PC-3 (cell line): ENCODE results near the gene GADD45GIP1. TPM values are rescaled to one million over a fixed set of nuclear protein-coding genes. Genes with fewer than 3 reads are reported as not detected.

Experiments used
- ATAC-seq: fragments of 200-7000 bp; cut with Tn5 transposase; 2 replicates; pipeline ENCODE4 v1.9.1; 2020; ENCODE audit warnings: mild to moderate bottlenecking, moderate library complexity
- BruUV-seq: library from RNA; stranded (reverse); fragments of 400-500 nt; replicated peaks from 2 replicates; lab custom pipeline; 2021; lab: Mats Ljungman, UMichigan
- CTCF ChIA-PET: fragments of 300-600 bp; sonication (Branson Sonifier 250); formaldehyde crosslinking; loops from one replicate; lab custom pipeline; 2022; ENCODE audit warnings: antibody characterized with exemption; lab: Charles Lee
- POLR2A ChIA-PET: fragments of 300-600 bp; sonication (Branson Sonifier 250); formaldehyde crosslinking; loops from one replicate; lab custom pipeline; 2022; ENCODE audit warnings: antibody characterized with exemption; ENCODE audit not compliant: unreplicated experiment; lab: Charles Lee
- DNase-seq: peaks from one replicate; pipeline ENCODE4 v3.0.0-alpha.2; 2015
- H2AFZ ChIP-seq: fragments of 300-600 bp; sonication (generic); 2 replicates; pipeline ENCODE4 v1.6.0; 2016; ENCODE audit warnings: antibody characterized with exemption, low read length
- H3F3A ChIP-seq: fragments of 300-600 bp; sonication (generic); one replicate; pipeline ENCODE4 v1.6.0; 2017; ENCODE audit warnings: antibody characterized with exemption, low read length, control low read depth, mild to moderate bottlenecking; ENCODE audit not compliant: unreplicated experiment
- H3K27ac ChIP-seq: fragments of 300-600 bp; sonication (generic); 2 replicates; pipeline ENCODE4 v1.5.1; 2016; ENCODE audit warnings: mild to moderate bottlenecking, low read length
- H3K27me3 ChIP-seq: fragments of 300-600 bp; sonication (generic); 2 replicates; pipeline ENCODE4 v1.6.1; 2016; ENCODE audit warnings: low read length, mixed read lengths
- H3K36me3 ChIP-seq: fragments of 300-600 bp; sonication (generic); 2 replicates; pipeline ENCODE4 v1.6.1; 2016; ENCODE audit warnings: low read depth, mixed run types, low read length, mixed read lengths
- H3K4me1 ChIP-seq: fragments of 300-600 bp; sonication (generic); 2 replicates; pipeline ENCODE4 v1.5.1; 2016; ENCODE audit warnings: low read length; ENCODE audit not compliant: insufficient read depth
- H3K4me2 ChIP-seq: fragments of 300-600 bp; sonication (generic); 2 replicates; pipeline ENCODE4 v1.6.0; 2016; ENCODE audit warnings: low read length
- H3K4me3 ChIP-seq: fragments of 300-600 bp; sonication (generic); 2 replicates; pipeline ENCODE4 v1.5.1; 2016; ENCODE audit warnings: mild to moderate bottlenecking, low read length, mixed read lengths
- H3K79me2 ChIP-seq: fragments of 300-600 bp; sonication (generic); 2 replicates; pipeline ENCODE4 v1.6.1; 2017; ENCODE audit warnings: low read length, mixed read lengths
- H3K9ac ChIP-seq: fragments of 300-600 bp; sonication (generic); 2 replicates; pipeline ENCODE4 v1.6.0; 2016; ENCODE audit warnings: mild to moderate bottlenecking, low read length
- H3K9me2 ChIP-seq: fragments of 300-600 bp; sonication (generic); replicated peaks from 2 replicates; pipeline ENCODE4 v1.6.1; 2016; ENCODE audit warnings: mixed run types, low read length, mixed read lengths
- H3K9me3 ChIP-seq: fragments of 300-600 bp; sonication (generic); 2 replicates; pipeline ENCODE4 v1.6.1; 2016; ENCODE audit warnings: low read length, mixed read lengths
- H4K20me1 ChIP-seq: fragments of 300-600 bp; sonication (generic); 2 replicates; pipeline ENCODE4 v1.6.1; 2016; ENCODE audit warnings: low read length, mixed read lengths
- EZH2 ChIP-seq: fragments of 300-600 bp; sonication (generic); IDR thresholded peaks from one replicate; pipeline ENCODE4 v1.6.1; 2017; ENCODE audit warnings: antibody characterized with exemption, mild to moderate bottlenecking, low read length; ENCODE audit not compliant: unreplicated experiment
- EZH2phosphoT487 ChIP-seq: fragments of 300-600 bp; sonication (generic); IDR thresholded peaks from 2 replicates; pipeline ENCODE4 v1.6.1; 2018; ENCODE audit warnings: mild to moderate bottlenecking, antibody characterized with exemption, low read length, borderline replicate concordance
- intact Hi-C: fragments of 100-400 bp; cut with micrococcal nuclease; formaldehyde crosslinking; loops from 2 replicates; pipeline ENCODE4 v1.9.0; 2023
- total RNA-seq: library from RNA; depleted of rRNA; stranded (reverse); fragments of >200 nt; gene quantifications from 2 replicates; pipeline ENCODE4 v1.2.3, GENCODE V29; 2014
- TF ChIP-seq, protein P1 (sequence below): fragments of 300-600 bp; sonication (generic); conservative IDR thresholded peaks from 2 replicates; pipeline ENCODE4 v1.5.1; 2017; ENCODE audit warnings: antibody characterized with exemption, low read depth, mild to moderate bottlenecking, low read length

The GADD45GIP1 gene
- total RNA-seq, 1 experiment from 2014 or later, result 219 TPM

DNA sequence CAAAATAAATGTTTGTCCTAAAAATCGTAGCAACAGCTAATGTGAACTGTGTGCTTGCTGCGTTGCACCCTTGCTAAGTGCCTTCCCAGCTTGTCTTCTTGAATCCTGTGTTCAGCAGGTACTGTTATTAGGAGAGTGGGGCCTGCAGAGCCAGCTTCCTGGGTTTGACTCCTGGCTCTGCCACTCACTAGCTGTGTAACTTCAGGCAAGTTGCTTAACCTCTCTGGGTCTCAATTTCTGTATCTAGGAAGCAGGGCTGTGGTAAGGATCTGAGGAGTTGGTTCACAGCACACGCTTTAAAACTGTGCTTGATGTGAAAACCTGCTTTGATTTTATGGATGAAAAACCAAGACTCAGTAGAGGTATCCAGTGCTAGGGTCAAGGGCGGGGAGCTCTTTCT is 48.2 kb upstream of the GADD45GIP1 start:
- intact Hi-C loops, result no loop called here
- no peaks in the 10 kb centered on the region for H3F3A ChIP-seq
- ATAC-seq (no peak), DNase-seq (no peak)
- no peaks in the 10 kb centered on the region for H3K4me1 ChIP-seq
- no peaks in the 10 kb centered on the region for H3K27me3 ChIP-seq
- H3K9me3 ChIP-seq, result no peaks in the 10 kb centered on the region
- H2AFZ ChIP-seq, result no peak overlapping the region
- no TSS peak for BruUV-seq
- no peak overlapping the region for H3K9ac ChIP-seq
- TF ChIP-seq, protein P1, sequence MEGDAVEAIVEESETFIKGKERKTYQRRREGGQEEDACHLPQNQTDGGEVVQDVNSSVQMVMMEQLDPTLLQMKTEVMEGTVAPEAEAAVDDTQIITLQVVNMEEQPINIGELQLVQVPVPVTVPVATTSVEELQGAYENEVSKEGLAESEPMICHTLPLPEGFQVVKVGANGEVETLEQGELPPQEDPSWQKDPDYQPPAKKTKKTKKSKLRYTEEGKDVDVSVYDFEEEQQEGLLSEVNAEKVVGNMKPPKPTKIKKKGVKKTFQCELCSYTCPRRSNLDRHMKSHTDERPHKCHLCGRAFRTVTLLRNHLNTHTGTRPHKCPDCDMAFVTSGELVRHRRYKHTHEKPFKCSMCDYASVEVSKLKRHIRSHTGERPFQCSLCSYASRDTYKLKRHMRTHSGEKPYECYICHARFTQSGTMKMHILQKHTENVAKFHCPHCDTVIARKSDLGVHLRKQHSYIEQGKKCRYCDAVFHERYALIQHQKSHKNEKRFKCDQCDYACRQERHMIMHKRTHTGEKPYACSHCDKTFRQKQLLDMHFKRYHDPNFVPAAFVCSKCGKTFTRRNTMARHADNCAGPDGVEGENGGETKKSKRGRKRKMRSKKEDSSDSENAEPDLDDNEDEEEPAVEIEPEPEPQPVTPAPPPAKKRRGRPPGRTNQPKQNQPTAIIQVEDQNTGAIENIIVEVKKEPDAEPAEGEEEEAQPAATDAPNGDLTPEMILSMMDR, result no peak
- TF ChIP-seq EZH2phosphoT487, result no peak
- TF ChIP-seq EZH2, result no peak
- H3K36me3 ChIP-seq, result 0 out of 2 replicates have a peak, but pooled peaks cover 4% of the 10 kb centered on the region
- H3K79me2 ChIP-seq, result peaks cover 78% of the 10 kb centered on the region
- no peaks in the 10 kb centered on the region for H3K9me2 ChIP-seq
- CTCF ChIA-PET, result no interaction called here
- H3K4me3 ChIP-seq, result no peak overlapping the region
- POLR2A ChIA-PET, result interaction anchor here (0.6 kb wide), 1 partner anchor 16 kb away, joined by 4 read pairs; no protein-coding TSS in a partner anchor
- peaks cover 7% of the 10 kb centered on the region; the same call in 1 of the 2 replicates for H4K20me1 ChIP-seq
- H3K27ac ChIP-seq, result no peak overlapping the region
- H3K4me2 ChIP-seq, result no peak overlapping the region

DNA sequence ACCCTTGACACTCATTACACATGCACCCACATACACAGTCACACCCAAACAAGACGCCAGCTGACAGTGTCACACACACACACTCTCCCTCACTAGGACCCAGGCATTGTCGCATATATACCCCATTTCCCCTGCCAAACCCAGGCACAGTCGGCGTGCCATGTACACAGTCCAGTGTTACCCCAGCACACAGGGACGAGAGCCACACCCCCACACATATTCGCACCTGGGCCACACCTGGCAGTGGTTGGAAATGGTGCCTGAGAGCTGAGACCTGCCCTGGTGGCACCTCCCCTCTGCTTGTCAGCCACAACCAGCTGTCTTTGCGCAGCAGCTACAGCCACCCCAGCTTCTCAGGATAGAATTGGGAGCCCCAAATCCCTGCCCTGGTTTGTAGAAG is 47.2 kb upstream of the GADD45GIP1 start:
- ChIA-PET CTCF (no interaction called here), POLR2A (interaction anchor here (0.6 kb wide), 1 partner anchor 152 kb away, joined by 4 read pairs; no protein-coding TSS in a partner anchor)
- DNase-seq, result no peak
- TF ChIP-seq EZH2phosphoT487 (no peak), EZH2 (no peak)
- TF ChIP-seq, protein P1, result no peak
- H3K9me3 ChIP-seq, result no peaks in the 10 kb centered on the region
- no peak overlapping the region for H3K4me2 ChIP-seq
- H3K36me3 ChIP-seq, result 0 out of 2 replicates have a peak, but pooled peaks cover 4% of the 10 kb centered on the region
- no peaks in the 10 kb centered on the region for H3K4me1 ChIP-seq
- no peak overlapping the region for H3K27ac ChIP-seq
- intact Hi-C loops, result no loop called here
- ATAC-seq, result no peak
- H3K4me3 ChIP-seq, result no peak overlapping the region
- H3K9ac ChIP-seq, result no peak overlapping the region
- H3K27me3 ChIP-seq, result no peaks in the 10 kb centered on the region
- H4K20me1 ChIP-seq, result peaks cover 7% of the 10 kb centered on the region; the same call in 1 of the 2 replicates
- H3K9me2 ChIP-seq, result no peaks in the 10 kb centered on the region
- no TSS peak for BruUV-seq
- no peaks in the 10 kb centered on the region for H3F3A ChIP-seq
- H2AFZ ChIP-seq, result no peak overlapping the region
- peaks cover 85% of the 10 kb centered on the region for H3K79me2 ChIP-seq

DNA sequence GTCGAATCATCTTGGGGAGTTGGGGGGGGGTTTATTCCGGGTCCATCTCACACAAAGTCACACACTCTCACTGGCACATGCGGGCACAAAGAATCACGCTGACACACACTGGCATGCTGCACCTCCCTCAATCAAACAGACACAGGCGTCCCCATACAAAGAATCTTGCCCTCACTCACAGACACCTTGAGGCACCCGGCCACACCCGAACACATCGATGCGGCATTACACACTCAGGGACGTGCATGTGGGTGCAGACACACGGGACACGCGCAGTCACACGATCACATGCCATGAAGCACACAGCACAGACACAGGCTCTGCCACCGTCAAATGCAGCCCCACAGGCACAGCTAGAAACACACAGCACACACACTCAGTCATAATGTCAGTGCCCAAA is 46.1 kb upstream of the GADD45GIP1 start:
- no peak overlapping the region for H2AFZ ChIP-seq
- H3K9ac ChIP-seq, result no peak overlapping the region
- no peak overlapping the region for H3K27ac ChIP-seq
- no peaks in the 10 kb centered on the region for H3K9me3 ChIP-seq
- peaks cover 7% of the 10 kb centered on the region; the same call in 1 of the 2 replicates for H4K20me1 ChIP-seq
- H3K4me3 ChIP-seq, result no peak overlapping the region
- H3F3A ChIP-seq, result no peaks in the 10 kb centered on the region
- intact Hi-C loops, result no loop called here
- peaks cover 93% of the 10 kb centered on the region for H3K79me2 ChIP-seq
- ChIA-PET CTCF (no interaction called here), POLR2A (no interaction called here)
- no peak overlapping the region for H3K4me2 ChIP-seq
- BruUV-seq, result no TSS peak
- H3K4me1 ChIP-seq, result no peaks in the 10 kb centered on the region
- DNase-seq (no peak), ATAC-seq (no peak)
- H3K36me3 ChIP-seq, result peaks cover 4% of the 10 kb centered on the region; the same call in 1 of the 2 replicates
- H3K9me2 ChIP-seq, result no peaks in the 10 kb centered on the region
- TF ChIP-seq EZH2, result no peak
- TF ChIP-seq, protein P1, result no peak
- no peak for TF ChIP-seq EZH2phosphoT487
- no peaks in the 10 kb centered on the region for H3K27me3 ChIP-seq
